Psoas muscle (tissue), 8 donors: ENCODE data around the gene RET. TPM values are rescaled to one million over a fixed set of nuclear protein-coding genes. Genes with fewer than 3 reads are reported as not detected.
"Not testable (repeated sequence)": the region's sequence is repeated elsewhere in the genome, so short reads cannot be mapped to it uniquely, and the experiment has no call there.

Experiments used
- ATAC-seq, 4 donors: fragments of 200-7000 bp; cut with Tn5 transposase; one replicate each; pipeline ENCODE4 v1.9.1; 2020; ENCODE audit warnings: moderate library complexity in 3 of 4, mild to moderate bottlenecking in 2 of 4
- DNase-seq, 2 donors: peaks; one replicate each; pipeline ENCODE4 v3.0.0-alpha.2; 2020
- H3K27ac ChIP-seq: fragments of 200-600 bp; one replicate; pipeline ENCODE4 v1.8.0; 2022
- H3K27me3 ChIP-seq, 3 donors: fragments of 200-600 bp in 1 of 3; one replicate each; pipeline versions ENCODE4 v1.6.1 to v1.8.0; 2013 to 2022; ENCODE audit warnings: low read length in 2 of 3, mild to moderate bottlenecking in 2 of 3, moderate library complexity in 1 of 3; ENCODE audit not compliant: insufficient read depth in 3 of 3
- H3K36me3 ChIP-seq, 2 donors: fragments of 200-600 bp in 1 of 2; one replicate each; pipeline versions ENCODE4 v1.6.1 to v1.8.0; 2013 to 2022; ENCODE audit warnings: low read depth in 1 of 2, mild to moderate bottlenecking in 1 of 2, moderate library complexity in 1 of 2; ENCODE audit not compliant: insufficient read depth in 1 of 2
- H3K4me1 ChIP-seq: fragments of 200-600 bp; one replicate; pipeline ENCODE4 v1.8.0; 2022
- H3K4me3 ChIP-seq: fragments of 200-600 bp; one replicate; pipeline ENCODE4 v1.8.0; 2022; ENCODE audit warnings: mild to moderate bottlenecking
- H3K9me3 ChIP-seq: fragments of 200-600 bp; one replicate; pipeline ENCODE4 v1.8.0; 2022
- WGBS, 3 donors: extraction: QIAGEN DNeasy Blood & Tissue Kit; methylation state at CpG; one replicate each; pipeline versions ENCODE4 v1.1.6 to v1.1.7; 2013; 5-methylcytosine and 5-hydroxymethylcytosine counted together
- intact Hi-C, 2 donors: fragments of 100-400 bp; cut with DNase I; formaldehyde crosslinking; loops; one replicate each; pipeline versions ENCODE4 v1.11.0 to v1.14.2; 2022
- polyA plus RNA-seq, 3 donors: library from polyadenylated mRNA; stranded (reverse); fragments of 200-250 nt; gene quantifications; one replicate each; pipeline ENCODE4 v1.2.3, GENCODE V29; 2013
- total RNA-seq, 4 donors: library from RNA; stranded (reverse); fragmentation: NEBNext Ultra II Directional in 2 of 4; extraction: Animal tissue kit (Norgen Biotek cat#: 25700) in 2 of 4; gene quantifications; one replicate each; pipeline versions ENCODE4 v1.2.1 to v1.2.4, GENCODE V29; 2021 to 2023
- TF ChIP-seq, protein P1 (sequence below): fragments of 200-600 bp; IDR thresholded peaks from one replicate; pipeline ENCODE4 v1.8.0; 2022; ENCODE audit warnings: antibody characterized with exemption
- donor health status: healthy with polysubstance abuse.
- donor health status: DM: no; HTN: no; CAD: no; lungs with moderate emphysema.
- donor health status: Bipolar disorder and iron deficiency.
- donor health status: healthy.
- donor health status: DM: yes; HTN: yes; CAD: no.
- donor health status: DM: no; HTN: no; CAD: no.
- donor health status: DM: no; HTN: no; CAD: no.
- donor health status: DM: yes; HTN: yes; CAD: no.

Gene RET
- total and polyA plus RNA-seq, 7 donors = 0.35 to 2.6 (median 0.60) TPM

DNA sequence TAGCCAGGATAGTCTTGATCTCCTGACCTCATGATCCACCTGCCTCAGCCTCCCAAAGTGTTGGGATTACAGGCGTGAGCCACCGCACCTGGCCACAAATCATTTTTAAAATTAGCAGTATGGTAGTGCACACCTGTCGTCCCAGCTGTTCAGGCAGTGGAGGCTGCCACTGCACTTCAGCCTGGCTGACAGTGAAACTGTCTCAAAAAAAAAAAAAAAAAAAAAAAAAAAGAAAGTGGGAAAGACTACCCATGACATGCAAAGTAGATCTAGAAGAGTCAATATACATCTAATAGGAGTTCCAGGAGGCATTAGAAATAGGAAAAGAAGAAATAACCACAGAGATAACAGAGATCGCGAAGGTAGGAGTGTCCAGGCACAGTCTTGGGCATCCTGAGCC is 64.6 kb downstream of the RET start:
- TF ChIP-seq, protein P1, sequence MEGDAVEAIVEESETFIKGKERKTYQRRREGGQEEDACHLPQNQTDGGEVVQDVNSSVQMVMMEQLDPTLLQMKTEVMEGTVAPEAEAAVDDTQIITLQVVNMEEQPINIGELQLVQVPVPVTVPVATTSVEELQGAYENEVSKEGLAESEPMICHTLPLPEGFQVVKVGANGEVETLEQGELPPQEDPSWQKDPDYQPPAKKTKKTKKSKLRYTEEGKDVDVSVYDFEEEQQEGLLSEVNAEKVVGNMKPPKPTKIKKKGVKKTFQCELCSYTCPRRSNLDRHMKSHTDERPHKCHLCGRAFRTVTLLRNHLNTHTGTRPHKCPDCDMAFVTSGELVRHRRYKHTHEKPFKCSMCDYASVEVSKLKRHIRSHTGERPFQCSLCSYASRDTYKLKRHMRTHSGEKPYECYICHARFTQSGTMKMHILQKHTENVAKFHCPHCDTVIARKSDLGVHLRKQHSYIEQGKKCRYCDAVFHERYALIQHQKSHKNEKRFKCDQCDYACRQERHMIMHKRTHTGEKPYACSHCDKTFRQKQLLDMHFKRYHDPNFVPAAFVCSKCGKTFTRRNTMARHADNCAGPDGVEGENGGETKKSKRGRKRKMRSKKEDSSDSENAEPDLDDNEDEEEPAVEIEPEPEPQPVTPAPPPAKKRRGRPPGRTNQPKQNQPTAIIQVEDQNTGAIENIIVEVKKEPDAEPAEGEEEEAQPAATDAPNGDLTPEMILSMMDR = no peak
- H3K27me3 ChIP-seq = no peaks in the 10 kb centered on the region
- H3K4me1 ChIP-seq = peaks cover 15% of the 10 kb centered on the region
- ATAC-seq = no peak
- no peak overlapping the region for H3K4me3 ChIP-seq
- 56 to 70% (median 57%) methylated on average over 5 of the region's 5 CpGs for WGBS, 3 donors
- no peak overlapping the region for H3K27ac ChIP-seq
- H3K36me3 ChIP-seq = no peaks in the 10 kb centered on the region
- intact Hi-C loops = no loop called here
- no peak for DNase-seq
- H3K9me3 ChIP-seq = no peaks in the 10 kb centered on the region

DNA sequence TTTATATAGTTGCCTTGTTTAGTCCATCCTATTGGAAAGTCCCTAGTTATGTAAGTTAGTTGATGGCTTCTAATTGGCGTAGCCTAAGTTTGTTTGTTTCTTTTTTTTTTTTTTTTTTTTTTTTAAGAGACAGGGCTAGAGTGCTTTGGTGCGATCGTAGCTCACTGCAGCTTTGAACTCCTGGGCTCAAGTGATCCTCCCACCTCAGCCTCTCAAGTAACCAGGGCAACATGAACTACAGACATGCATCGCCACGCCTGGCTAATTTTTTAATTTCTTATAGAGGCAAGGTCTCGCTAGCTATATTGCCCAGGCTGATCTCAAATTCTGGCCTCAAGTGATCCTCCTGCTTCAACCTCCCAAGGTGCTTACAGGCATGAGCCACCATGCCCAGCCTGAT is 68.4 kb downstream of the RET start:
- H3K9me3 ChIP-seq = peaks cover 7% of the 10 kb centered on the region
- no peak for ATAC-seq
- DNase-seq = no peak
- no peaks in the 10 kb centered on the region for H3K4me1 ChIP-seq
- 87 to 90% (median 88%) methylated on average over 6 of the region's 6 CpGs for WGBS, 3 donors
- intact Hi-C loops = no loop called here
- H3K4me3 ChIP-seq = no peak overlapping the region
- no peaks in the 10 kb centered on the region for H3K27me3 ChIP-seq
- H3K36me3 ChIP-seq = no peaks in the 10 kb centered on the region
- TF ChIP-seq, protein P1 = no peak
- no peak overlapping the region for H3K27ac ChIP-seq

DNA sequence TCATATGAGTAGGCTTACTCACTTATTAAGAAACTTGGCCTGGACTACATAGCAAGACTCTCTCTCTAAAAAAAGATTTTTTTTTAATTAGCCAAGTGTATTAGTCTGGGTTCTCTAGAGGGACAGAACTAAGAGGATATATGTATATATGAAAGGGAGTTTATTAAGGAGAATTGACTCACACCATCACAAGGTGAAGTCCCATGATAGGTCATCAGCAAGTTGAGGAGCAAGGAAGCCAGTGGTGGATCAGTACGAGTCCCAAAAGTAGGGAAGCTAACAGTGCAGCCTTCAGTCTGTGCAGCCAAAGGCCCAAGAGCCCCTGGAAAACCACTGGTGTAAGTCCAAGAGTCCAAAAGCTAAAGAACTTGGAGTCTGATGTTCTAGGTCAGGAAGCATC is 69.1 kb downstream of the RET start:
- ATAC-seq, H3K4me1 ChIP-seq: not testable (repeated sequence)

DNA sequence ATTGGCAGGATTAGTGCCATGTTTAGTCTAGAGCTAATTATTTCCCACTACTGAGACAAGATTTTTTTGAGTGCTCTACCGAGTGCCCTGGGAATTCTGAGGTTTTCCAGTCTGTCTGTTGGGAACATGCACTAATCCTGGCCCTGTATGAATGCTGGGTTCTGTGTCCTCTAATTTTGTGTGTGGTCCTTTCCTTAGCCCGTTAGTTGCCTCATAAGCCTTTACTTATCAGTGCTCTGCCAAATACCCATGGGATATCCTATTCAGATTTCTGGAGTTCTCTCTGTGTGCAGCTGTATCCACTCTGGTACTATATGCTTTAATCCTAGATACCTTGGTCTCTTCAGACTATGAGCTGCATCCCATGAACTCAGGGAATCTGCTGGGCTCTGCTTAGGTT is 74.5 kb downstream of the RET start:
- Histone ChIP-seq H3K4me1 (peaks cover 9% of the 10 kb centered on the region), H3K9me3 (peaks cover 7% of the 10 kb centered on the region), H3K27ac (no peak overlapping the region), H3K27me3 (no peaks in the 10 kb centered on the region), H3K4me3 (no peak overlapping the region), H3K36me3 (no peaks in the 10 kb centered on the region)
- TF ChIP-seq, protein P1 = no peak
- ATAC-seq (no peak), DNase-seq (no peak)
- intact Hi-C loops = no loop called here
- 17 to 34% (median 26%) methylated on average over 2 of the region's 2 CpGs for WGBS, 3 donors

More for the DNA sequence above, 69.1 kb downstream of the RET start:
- H3K27ac ChIP-seq, H3K9me3 ChIP-seq, H3K27me3 ChIP-seq, DNase-seq, H3K36me3 ChIP-seq, H3K4me3 ChIP-seq, intact Hi-C loops: not testable (repeated sequence)
- 89 to 100% (median 96%) methylated on average over 1 of the region's 1 CpG for WGBS, 3 donors

DNA sequence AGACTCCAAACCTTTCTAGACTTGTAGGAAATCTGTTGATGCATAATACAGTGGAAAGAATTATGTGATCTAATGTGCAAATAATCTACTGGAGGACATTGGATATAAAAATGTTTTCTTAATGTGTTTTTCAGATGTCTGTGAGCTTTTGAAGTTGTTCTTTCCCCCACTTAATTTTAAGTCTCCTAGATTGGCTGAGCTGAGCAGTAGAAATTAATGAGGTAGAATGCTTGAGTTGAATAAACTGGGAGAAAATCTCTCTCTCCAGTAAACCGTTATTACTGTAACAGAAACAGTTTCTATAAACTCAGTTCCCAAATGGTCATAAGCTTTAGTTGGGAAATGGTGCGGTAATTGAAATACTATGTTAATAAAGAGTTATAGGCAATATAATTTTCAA is 77.0 kb downstream of the RET start:
- H3K27ac ChIP-seq = no peak overlapping the region
- H3K4me1 ChIP-seq = peaks cover 9% of the 10 kb centered on the region
- no peak for ATAC-seq

More for the DNA sequence above, 77.0 kb downstream of the RET start:
- TF ChIP-seq, protein P1 = no peak
- no peak overlapping the region for H3K4me3 ChIP-seq
- intact Hi-C loops = no loop called here
- H3K27me3 ChIP-seq = no peaks in the 10 kb centered on the region
- peaks cover 2% of the 10 kb centered on the region for H3K9me3 ChIP-seq
- H3K36me3 ChIP-seq = no peaks in the 10 kb centered on the region
- no peak for DNase-seq
- 72 to 80% (median 73%) methylated on average over 2 of the region's 2 CpGs for WGBS, 3 donors
